PFSK-1 (cell line): ENCODE data around the gene OLFM2.

ENCODE experiments used
- FOXP2 ChIP-seq: optimal IDR thresholded peaks from 2 replicates; pipeline ENCODE3; 2011; ENCODE audit warnings: borderline replicate concordance, control low read depth, inconsistent platforms; ENCODE audit not compliant: insufficient read depth; ENCODE audit errors: extremely low read length, extremely low read depth
- POLR2AphosphoS5 ChIP-seq: IDR thresholded peaks from 2 replicates; pipeline ENCODE4 v1.6.1; 2012; ENCODE audit warnings: low read depth, mild to moderate bottlenecking, control low read depth, low read length, moderate library complexity
- REST ChIP-seq, 2 experiments: IDR thresholded peaks; 2 replicates each; pipeline versions ENCODE4 v1.6.1 to v1.8.0; 2011 to 2012; ENCODE audit warnings: low read depth in 2 of 2, low read length in 2 of 2, control low read depth in 1 of 2, inconsistent platforms in 1 of 2, mild to moderate bottlenecking in 1 of 2, moderate library complexity in 1 of 2; ENCODE audit not compliant: insufficient read depth in 1 of 2

- TF ChIP-seq REST (IDR thresholded peaks at IDR 0.05; ENCODE audit: insufficient read depth in 1 of 2, low read depth in 2 of 2, low read length in 2 of 2) (no peak), FOXP2 (no peak), POLR2AphosphoS5 (no peak)
Measured at GRCh38 chr19:9909251-9909650, 27.1 kb downstream of the OLFM2 start.
